ENCODE results near the gene COL7A1.

Gene COL7A1

DNA sequence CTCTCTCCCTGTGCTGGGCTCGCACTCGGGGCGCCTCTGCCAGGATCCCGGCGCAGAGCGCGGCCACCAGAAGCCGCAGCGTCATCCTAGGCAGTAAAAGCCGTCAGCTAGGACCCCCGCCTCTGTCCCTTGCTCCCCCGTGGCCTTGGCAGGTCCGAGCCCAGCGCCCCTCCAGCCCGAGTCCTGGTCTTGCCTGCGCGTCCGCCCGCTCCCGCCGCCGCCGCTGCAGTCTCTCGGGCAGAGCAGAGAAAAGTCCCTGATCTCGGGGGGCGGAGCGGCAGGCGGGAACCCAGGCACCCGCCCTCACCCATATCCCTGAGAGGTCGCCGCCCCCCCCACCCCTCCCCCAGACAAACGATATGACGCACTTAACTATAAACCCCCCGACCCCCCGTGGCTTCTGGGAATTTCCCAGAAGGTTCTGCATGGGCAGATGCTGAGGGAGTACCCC, at the start of gene COL7A1:
COL7A1 (minus strand) TSS at position 255 of the 451 bp plus-strand sequence; CDS start at position 85, 170 bp downstream.
- no peak for DNase-seq

- no peak for DNase-seq
These were observed 47.5 kb upstream of the COL7A1 start for GRCh38 chr3:48642605-48643004.

DNA sequence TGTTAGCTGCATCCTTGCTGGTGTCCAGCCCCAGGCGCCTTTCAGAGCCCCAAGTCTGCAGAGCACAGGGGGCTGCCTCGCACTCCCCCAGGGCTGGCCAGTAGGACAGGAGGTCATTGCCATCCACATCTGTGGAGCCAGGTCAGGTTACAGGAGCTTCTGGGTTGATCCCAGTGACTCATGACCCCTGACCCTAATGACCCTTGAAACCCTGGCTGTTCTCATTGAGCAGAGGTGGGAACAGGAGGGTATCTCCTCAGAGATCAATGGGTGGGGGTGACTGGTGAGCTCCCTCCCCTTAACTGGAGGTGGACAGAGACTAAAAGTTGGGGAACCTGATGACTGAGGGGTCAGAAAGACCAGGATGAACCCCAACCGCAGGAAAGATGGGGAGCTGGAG, 46.3 kb upstream of the COL7A1 start:
- DNase-seq = no peak

DNA sequence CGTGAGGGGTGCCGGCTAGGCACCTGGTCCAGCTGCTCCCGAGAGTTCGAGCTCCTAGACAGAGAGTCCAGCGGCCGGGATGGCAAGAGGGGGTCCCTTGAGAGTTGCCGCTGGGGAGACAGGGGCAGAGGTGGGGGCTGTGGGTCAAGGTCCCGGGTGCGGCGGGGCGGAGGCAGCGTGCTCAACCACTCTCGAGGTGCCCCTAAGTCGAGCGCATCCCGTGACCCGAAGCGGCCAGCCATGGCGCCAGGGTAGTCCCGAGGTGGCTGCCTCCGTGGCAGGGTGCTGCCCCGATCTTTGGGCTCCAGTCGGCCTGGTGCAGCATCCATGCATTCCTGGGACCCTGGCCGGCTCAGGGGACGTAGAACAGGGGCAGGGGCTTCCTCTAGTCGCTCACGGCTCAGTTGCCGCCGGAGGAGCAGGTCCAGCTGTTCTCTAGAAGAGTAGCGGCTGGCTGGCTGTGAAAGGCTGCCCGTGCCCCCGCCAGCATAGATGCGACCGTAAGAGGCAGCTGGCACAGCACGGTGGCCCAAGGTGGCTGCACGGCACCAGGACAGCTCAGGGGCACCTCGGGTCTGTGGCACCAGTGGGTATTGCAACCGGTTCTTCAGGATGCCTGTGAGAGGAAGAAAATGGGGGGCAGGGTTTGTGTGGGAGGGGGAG, 44.9 kb upstream of the COL7A1 start:
- DNase-seq = no peak

DNA sequence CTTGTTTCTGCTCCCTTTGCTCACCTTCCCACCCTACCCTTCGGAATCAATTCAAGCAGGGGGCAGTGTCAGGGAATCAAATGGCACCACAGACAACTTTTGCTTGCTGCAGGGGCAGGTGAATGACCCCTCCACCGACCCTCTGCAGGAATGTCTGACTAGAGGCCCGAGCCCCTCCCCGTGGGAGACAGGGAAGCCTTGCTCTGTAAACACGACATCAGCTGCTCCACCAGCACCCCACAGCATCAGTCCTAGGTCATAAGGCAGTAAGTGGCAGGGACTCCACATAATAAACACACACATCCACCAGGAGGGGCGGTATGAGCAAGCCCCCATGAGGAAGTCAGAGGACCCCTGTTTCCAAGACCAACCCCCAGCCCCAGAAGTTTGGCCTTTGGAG, 42.2 kb upstream of the COL7A1 start:
- DNase-seq = no peak

DNA sequence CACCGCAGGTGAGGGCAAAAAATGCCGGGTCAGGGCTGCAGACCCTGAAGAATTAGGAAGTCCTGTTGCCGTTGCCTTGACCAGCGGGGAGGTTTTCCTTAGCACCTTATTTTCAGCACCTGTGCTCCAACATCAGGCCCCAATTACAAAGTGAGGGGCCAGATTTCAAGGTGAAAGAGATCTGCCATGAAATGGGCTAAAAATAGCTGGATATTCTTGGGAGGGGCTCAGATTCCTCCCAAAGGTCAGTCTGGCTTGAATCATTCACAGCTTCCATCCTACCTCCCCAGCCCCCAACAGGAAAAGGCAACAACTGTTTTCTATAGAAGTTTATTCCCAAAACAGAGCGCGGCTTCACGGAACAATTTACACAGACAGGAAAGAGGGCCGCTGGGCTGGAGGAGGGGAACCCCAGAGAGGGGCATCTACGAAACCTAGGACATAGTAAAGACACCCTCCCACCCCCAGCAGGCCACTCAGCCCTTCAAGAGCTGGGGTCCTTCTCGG, 41.1 kb upstream of the COL7A1 start:
- no peak for DNase-seq

- peak; percentile 93 for DNase-seq
These were observed 40.3 kb upstream of the COL7A1 start, which contains the start of gene SLC26A6 for GRCh38 chr3:48635222-48636021. Gene SLC26A6, minus strand, starts transcription at chr3:48635461. Its CDS starts 68 bp downstream, at chr3:48635393.

DNA sequence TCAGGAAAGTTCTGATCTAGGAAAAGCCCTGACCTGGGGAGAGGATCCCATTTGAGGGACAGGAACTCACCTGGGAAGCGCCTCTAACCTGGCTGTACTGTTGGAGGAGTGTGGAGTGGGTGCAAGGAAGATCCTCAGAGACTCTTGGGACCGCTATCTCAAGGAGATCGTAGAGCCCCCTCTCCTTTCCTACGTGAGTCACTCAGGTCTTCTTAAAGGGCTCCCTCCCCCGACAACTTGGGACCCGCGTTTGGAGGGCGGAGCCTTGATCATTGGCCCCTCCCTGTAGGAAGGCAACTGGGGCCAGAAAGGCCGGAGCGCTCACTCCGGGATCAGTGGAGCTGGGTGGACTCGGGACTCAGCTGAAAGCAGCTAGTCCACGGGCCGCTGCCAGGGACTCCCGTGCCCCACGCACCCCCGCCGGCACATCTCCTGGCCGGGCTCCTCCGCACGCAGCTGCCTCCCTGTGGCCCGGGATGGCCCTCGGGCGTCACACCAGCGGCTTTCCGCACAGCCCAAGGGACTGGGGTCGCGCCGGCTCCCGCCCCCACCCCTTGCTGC, 39.6 kb upstream of the COL7A1 start:
- DNase-seq = peak; percentile 23

GRCh38 chr3:48633743-48634142, 38.6 kb upstream of the COL7A1 start:
- no peak for DNase-seq

- DNase-seq = no peak
These were observed 38.1 kb upstream of the COL7A1 start for GRCh38 chr3:48633256-48633655.

DNA sequence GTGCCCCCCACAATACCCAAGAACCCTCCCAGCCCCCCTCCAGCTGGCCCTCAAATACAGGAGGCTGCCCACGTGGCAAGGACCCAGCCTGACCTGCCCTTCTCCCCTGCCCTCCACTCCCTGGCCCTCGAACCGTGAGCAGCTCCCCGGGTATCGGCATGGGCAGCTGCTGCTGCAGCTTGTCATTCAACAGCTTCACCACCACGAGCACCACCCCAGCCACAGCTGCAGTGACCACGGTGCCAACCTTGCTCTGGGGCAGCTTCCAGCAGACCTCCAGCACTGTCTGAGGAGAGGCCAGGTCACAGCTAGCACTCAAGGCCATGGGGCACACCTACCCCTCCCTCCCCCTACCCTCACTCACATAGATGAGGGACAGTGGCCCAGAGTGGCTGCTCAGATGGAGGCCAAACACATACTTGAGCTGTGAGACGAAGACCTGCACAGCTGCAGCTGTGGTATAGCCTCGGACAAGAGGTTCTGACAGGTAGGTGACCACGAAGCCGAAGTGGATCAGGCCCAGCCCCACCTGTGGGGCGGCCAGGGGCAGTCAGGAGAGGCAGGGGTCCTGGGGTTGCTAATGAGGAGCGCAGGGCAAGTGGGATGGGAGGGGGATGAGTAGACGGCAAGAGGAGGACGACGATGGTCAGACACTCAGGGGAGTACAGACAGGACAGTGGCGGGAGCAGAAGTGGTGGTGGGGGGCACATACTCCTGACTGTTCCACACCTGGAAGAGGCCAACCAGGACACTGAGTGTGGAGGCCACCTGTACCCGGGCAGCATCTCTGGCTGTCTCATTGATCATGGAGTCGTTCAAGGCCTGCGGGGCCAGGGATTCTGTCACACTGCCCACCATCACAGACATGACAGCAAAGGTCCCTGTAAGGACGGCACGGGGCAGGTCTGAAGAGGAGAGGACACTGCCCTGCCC, 36.7 kb upstream of the COL7A1 start:
- DNase-seq = no peak

GRCh38 chr3:48630833-48631232, 35.7 kb upstream of the COL7A1 start:
- no peak for DNase-seq

GRCh38 chr3:48630407-48630806, 35.3 kb upstream of the COL7A1 start:
- no peak for DNase-seq

DNA sequence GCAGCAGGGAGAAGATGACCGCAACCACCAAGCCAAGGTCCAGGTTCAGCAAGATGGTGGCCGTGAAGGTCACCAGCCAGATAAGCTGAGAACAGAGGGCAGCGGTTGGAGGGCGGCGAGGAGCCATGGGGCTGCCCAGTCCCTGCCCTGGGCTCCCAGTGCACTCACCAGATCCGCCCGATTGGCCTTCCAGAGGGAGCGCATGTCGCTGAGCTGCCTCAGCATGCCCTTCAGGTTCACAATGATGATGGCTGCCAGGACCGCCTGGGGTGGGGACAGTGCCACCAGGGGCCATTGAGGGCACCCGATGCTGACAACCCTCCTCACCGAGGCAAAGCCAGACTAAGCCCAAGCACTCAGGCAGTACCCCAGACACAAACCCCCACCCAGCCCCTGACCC, 34.8 kb upstream of the COL7A1 start:
- no peak for DNase-seq

GRCh38 chr3:48628277-48629017, 33.3 kb upstream of the COL7A1 start:
- no peak for DNase-seq

GRCh38 chr3:48625600-48625999, 30.5 kb upstream of the COL7A1 start:
- no peak for DNase-seq

GRCh38 chr3:48624767-48625166, 29.6 kb upstream of the COL7A1 start:
- no peak for DNase-seq

- DNase-seq = no peak
These were observed 28.9 kb upstream of the COL7A1 start for GRCh38 chr3:48623851-48624547.

DNA sequence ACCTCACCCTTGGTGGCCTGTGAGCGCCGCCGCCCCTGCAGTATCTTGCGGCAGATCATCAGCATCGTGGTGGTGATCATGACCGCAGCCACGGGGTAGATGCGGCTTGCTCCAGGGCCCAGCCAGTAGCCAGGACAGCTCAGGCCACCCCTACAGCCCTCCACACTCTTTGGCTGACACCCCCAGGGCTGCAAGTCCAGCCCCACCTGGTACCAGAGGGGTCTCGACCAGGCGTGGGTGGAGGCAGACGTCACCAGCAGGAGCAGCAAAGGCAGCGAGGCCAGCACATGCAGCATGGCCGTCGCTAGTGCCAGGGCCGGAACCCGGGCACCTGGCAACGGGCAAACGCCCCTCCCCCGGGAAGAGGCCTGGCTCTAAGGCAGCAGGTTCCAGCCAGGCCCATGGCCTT, 26.3 kb upstream of the COL7A1 start, which contains the start of gene TMEM89:
TMEM89 (minus strand) TSS at position 309 of the 409 bp plus-strand sequence; CDS start at position 296, 13 bp downstream.
- DNase-seq = no peak

DNA sequence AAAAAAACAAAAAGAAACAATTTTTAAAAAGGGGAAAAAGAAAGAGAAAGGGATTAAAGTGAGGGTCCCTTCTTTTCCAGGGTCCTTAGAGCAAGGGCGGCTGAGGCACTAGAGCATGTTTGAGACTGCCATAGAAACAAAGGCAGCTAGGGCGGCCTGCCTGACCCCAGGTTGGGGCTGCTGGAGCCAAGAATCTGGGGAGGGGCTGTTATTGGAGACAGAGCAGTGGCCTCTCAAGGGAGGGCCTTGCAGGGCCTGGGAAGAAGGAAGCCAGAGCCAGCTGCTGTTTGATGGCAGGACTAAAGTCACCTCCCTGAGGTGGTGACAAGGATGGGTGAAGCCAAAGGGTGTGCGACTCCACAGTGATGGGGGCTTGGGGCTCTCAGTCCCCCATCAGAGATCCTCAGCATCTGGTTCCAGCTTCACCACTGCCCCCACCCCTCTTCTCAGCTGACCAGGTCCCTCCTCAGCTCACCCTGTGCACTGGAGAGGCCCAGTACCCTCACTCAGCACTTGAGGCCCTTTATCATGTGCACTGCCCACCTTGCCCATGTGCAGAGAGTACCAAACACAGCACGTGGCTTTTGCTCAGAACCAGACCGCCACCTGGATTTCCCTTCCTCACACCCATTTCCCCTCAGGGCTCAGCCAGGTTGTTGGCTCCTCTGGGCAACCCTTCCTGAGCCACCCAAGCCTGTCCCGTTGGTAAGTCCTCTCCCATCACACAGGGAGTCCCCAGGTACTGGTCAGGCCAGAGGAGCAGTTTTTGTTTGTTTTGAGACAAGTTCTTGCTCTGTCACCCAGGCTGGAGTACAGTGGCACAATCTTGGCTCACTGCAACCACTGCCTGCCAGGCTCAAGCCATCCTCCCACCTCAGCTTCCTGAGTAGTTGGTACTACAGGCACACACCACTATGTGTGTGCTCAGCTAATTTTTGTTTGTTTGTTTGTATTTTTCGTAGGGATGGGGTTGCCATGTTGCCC, 24.7 kb upstream of the COL7A1 start:
- DNase-seq = no peak
